ENCODE data around the gene IL12RB2.

DNA sequence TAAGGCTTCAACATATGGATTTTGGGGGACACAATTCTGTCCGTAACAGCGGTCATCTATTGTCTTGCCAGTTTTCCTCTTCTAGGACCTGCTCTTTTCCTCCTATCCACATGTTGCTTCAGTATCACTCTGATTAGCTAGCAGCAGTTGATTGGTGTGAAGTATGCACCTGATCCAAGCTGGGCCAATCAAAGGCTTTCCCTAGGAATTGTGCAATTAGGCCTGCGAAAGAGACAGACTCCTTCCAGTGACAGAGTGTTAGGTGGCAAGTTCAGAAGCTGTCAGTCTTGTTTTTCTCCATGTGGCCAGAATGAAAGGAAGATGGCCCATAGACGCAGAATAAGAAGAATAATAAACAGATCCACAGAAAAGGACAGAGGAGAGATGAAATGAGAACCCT, 34.1 kb upstream of the IL12RB2 start:
- no peak for TF ChIP-seq FOXM1 (IDR thresholded peaks at IDR 0.05; ENCODE audit: low read depth, low read length)
- TF ChIP-seq, protein P1, sequence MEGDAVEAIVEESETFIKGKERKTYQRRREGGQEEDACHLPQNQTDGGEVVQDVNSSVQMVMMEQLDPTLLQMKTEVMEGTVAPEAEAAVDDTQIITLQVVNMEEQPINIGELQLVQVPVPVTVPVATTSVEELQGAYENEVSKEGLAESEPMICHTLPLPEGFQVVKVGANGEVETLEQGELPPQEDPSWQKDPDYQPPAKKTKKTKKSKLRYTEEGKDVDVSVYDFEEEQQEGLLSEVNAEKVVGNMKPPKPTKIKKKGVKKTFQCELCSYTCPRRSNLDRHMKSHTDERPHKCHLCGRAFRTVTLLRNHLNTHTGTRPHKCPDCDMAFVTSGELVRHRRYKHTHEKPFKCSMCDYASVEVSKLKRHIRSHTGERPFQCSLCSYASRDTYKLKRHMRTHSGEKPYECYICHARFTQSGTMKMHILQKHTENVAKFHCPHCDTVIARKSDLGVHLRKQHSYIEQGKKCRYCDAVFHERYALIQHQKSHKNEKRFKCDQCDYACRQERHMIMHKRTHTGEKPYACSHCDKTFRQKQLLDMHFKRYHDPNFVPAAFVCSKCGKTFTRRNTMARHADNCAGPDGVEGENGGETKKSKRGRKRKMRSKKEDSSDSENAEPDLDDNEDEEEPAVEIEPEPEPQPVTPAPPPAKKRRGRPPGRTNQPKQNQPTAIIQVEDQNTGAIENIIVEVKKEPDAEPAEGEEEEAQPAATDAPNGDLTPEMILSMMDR (IDR thresholded peaks at IDR 0.05 in 2 of 3, conservative IDR thresholded peaks at IDR 0.05 in 1 of 3; ENCODE audit: control insufficient read depth in 2 of 3, extremely low read depth in 1 of 3, insufficient read depth in 1 of 3, low read depth in 3 of 3, low read length in 3 of 3), result no peak
- no peak for TF ChIP-seq CBFB (IDR thresholded peaks at IDR 0.05; ENCODE audit: low read depth)
- no peak for TF ChIP-seq SMC3 (IDR thresholded peaks at IDR 0.05; ENCODE audit: borderline replicate concordance, low read length)
- TF ChIP-seq HDAC6 (IDR thresholded peaks at IDR 0.05; ENCODE audit: unreplicated experiment), result no peak
- no peak for TF ChIP-seq YY1 (IDR thresholded peaks at IDR 0.05; ENCODE audit: low read depth, low read length)
- TF ChIP-seq TAF1 (IDR thresholded peaks at IDR 0.05; ENCODE audit: borderline replicate concordance, low read depth, low read length), result no peak
- TF ChIP-seq, protein P2, sequence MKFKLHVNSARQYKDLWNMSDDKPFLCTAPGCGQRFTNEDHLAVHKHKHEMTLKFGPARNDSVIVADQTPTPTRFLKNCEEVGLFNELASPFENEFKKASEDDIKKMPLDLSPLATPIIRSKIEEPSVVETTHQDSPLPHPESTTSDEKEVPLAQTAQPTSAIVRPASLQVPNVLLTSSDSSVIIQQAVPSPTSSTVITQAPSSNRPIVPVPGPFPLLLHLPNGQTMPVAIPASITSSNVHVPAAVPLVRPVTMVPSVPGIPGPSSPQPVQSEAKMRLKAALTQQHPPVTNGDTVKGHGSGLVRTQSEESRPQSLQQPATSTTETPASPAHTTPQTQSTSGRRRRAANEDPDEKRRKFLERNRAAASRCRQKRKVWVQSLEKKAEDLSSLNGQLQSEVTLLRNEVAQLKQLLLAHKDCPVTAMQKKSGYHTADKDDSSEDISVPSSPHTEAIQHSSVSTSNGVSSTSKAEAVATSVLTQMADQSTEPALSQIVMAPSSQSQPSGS (IDR thresholded peaks at IDR 0.05; ENCODE audit: low read length), result no peak
- TF ChIP-seq, protein P3, sequence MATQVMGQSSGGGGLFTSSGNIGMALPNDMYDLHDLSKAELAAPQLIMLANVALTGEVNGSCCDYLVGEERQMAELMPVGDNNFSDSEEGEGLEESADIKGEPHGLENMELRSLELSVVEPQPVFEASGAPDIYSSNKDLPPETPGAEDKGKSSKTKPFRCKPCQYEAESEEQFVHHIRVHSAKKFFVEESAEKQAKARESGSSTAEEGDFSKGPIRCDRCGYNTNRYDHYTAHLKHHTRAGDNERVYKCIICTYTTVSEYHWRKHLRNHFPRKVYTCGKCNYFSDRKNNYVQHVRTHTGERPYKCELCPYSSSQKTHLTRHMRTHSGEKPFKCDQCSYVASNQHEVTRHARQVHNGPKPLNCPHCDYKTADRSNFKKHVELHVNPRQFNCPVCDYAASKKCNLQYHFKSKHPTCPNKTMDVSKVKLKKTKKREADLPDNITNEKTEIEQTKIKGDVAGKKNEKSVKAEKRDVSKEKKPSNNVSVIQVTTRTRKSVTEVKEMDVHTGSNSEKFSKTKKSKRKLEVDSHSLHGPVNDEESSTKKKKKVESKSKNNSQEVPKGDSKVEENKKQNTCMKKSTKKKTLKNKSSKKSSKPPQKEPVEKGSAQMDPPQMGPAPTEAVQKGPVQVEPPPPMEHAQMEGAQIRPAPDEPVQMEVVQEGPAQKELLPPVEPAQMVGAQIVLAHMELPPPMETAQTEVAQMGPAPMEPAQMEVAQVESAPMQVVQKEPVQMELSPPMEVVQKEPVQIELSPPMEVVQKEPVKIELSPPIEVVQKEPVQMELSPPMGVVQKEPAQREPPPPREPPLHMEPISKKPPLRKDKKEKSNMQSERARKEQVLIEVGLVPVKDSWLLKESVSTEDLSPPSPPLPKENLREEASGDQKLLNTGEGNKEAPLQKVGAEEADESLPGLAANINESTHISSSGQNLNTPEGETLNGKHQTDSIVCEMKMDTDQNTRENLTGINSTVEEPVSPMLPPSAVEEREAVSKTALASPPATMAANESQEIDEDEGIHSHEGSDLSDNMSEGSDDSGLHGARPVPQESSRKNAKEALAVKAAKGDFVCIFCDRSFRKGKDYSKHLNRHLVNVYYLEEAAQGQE (IDR thresholded peaks at IDR 0.05; ENCODE audit: low read depth, low read length), result no peak
- TF ChIP-seq GATAD2B (conservative IDR thresholded peaks at IDR 0.05; ENCODE audit: low read depth), result no peak
- TF ChIP-seq SP1 (IDR thresholded peaks at IDR 0.05; ENCODE audit: low read depth, low read length), result no peak
- TF ChIP-seq EZH2 (IDR thresholded peaks at IDR 0.05; ENCODE audit: borderline replicate concordance, control insufficient read depth, low read depth, low read length), result no peak
- no peak for TF ChIP-seq POLR2A (IDR thresholded peaks at IDR 0.05; ENCODE audit: low read depth, low read length)
